ENCODE measurements around the gene NXPE3. TPM values are rescaled to one million over a fixed set of nuclear protein-coding genes. Genes with fewer than 3 reads are reported as not detected.
A peak's percentile ranks its signal among the peaks of the same experiment; 100 is the strongest.

NXPE3 gene
- total RNA-seq, 1 experiment from 2014 or later, result 3.9 TPM

DNA sequence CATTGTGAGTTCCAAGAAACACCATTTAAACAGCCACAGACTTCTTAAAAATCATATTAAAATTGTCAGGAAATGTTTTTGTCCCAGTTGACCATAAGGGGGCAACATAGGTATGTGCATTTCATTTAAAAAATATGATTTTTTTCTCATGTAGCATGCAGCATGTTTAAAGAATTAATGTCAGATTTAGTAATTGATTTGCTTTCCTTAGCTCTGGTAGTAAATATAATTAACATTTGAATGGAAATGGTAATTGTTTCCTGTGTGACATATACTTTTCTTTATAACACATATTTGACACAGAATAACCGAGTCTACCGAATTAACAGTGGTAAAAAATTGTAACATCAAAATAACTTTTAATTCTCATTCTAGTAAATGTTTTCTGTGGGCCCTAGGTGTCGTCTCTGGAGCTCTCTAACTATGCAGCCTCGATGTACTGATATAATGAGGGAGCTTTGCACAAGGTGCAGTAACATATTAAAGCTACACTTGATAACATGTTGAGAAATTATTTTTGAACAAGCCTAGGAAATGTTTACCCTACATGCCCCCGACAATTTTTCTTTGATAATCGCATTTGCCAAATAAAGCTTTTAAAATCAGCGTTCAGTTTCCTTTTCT lies 34.9 kb downstream of the NXPE3 start:
- Mint-ChIP-seq H3K27ac (ENCODE audit: low read depth, unreplicated experiment) (no peak overlapping the region), H3K4me3 (ENCODE audit: unreplicated experiment) (no peak overlapping the region), H3K36me3 (ENCODE audit: insufficient read depth, unreplicated experiment) (peaks cover 6% of the 10 kb centered on the region), H3K9me3 (ENCODE audit: unreplicated experiment) (no peaks in the 10 kb centered on the region), H3K4me1 (ENCODE audit: insufficient read depth, unreplicated experiment) (peaks cover 8% of the 10 kb centered on the region), H3K27me3 (ENCODE audit: insufficient read depth, unreplicated experiment) (no peaks in the 10 kb centered on the region)
- ChIA-PET CTCF (interaction anchor here (0.6 to 21.4 kb wide), 26 partner anchors 8 to 1306 kb away, joined by 3 to 795 read pairs (median 4); partner anchors contain the start of gene NFKBIZ), POLR2A (interaction anchor here (0.9 to 3.0 kb wide), 5 partner anchors 14 to 411 kb away, joined by 3 to 26 read pairs (median 9); partner anchors contain the start of gene NFKBIZ)
- TF ChIP-seq, protein P1, sequence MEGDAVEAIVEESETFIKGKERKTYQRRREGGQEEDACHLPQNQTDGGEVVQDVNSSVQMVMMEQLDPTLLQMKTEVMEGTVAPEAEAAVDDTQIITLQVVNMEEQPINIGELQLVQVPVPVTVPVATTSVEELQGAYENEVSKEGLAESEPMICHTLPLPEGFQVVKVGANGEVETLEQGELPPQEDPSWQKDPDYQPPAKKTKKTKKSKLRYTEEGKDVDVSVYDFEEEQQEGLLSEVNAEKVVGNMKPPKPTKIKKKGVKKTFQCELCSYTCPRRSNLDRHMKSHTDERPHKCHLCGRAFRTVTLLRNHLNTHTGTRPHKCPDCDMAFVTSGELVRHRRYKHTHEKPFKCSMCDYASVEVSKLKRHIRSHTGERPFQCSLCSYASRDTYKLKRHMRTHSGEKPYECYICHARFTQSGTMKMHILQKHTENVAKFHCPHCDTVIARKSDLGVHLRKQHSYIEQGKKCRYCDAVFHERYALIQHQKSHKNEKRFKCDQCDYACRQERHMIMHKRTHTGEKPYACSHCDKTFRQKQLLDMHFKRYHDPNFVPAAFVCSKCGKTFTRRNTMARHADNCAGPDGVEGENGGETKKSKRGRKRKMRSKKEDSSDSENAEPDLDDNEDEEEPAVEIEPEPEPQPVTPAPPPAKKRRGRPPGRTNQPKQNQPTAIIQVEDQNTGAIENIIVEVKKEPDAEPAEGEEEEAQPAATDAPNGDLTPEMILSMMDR (IDR thresholded peaks at IDR 0.05; ENCODE audit: unreplicated experiment), result peak; percentile 59
- no TSS peak for BruUV-seq (replicated peaks)
- intact Hi-C loops (cut with micrococcal nuclease), result loop anchor here (1.0 to 5.0 kb wide), 3 partner anchors 38 to 723 kb away; no protein-coding TSS in a partner anchor
- peak; percentile 27 for DNase-seq (ENCODE audit: unreplicated experiment)

DNA sequence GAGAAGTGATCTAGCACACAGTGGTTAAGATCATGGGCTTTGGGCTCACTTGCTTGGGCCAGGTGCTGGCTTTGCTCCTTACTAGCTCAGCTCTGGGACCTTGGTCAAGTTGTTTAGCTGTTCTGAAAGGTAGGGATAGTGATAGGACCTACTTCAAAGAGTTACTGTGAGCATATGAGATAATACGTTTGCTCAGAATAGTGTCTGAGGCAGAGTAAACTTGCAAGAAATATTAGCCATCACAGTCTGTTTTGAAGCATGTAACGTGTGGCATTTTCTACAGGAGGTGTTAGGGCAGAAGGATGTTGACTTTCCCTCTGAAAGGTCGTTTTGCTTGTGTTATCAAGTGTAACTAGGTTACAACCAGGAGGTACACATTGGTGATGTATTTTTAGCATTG lies 35.8 kb downstream of the NXPE3 start:
- H3K27ac Mint-ChIP-seq (ENCODE audit: low read depth, unreplicated experiment), result no peak overlapping the region
- intact Hi-C loops (cut with micrococcal nuclease), result loop anchor here (5.0 kb wide), 2 partner anchors 37 to 722 kb away; no protein-coding TSS in a partner anchor

DNA sequence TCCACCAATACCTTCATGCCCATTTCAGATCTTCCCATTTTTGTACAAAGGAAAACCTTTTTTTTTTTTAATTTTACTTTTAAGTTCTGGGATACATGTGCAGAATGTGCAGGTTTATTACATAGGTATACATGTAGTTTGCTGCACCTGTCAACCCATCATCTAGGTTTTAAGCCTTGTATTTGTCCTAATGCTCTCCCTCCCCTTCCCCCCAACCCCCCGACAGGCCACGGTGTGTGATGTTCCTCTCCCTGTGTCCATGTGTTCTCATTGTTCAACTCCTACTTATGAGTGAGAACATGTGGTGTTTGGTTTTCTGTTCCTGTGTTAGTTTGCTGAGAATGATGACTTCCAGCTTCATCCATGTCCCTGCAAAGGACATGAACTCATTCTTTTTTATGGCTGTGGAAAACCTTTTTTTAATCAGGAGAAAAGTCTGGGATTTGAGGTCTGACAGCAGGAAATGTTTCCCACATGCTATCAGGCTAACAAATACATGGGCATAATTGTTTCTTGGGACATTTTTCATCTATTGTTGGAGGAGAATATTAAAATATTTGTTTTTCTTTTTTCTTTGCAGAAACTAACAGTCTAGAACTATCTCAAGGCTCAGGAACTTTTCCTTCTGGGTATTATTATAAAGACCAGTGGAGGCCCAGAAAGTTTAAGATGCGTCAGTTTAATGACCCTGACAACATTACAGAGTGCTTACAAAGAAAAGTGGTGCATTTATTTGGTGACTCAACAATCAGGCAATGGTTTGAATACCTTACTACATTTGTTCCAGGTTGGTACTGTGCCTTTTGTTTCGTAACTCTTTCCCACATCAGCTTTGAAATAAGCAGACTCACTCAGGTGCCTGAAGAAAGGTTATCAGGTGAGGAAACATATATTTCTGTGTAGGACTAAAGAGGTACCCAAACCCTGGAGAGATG lies 37.5 kb downstream of the NXPE3 start:
- peak; percentile 51 for DNase-seq (ENCODE audit: unreplicated experiment)
- no peak overlapping the region for H3K4me3 Mint-ChIP-seq (ENCODE audit: unreplicated experiment)
- H3K9me3 Mint-ChIP-seq (ENCODE audit: unreplicated experiment), result no peaks in the 10 kb centered on the region
- peaks cover 12% of the 10 kb centered on the region for H3K36me3 Mint-ChIP-seq (ENCODE audit: insufficient read depth, unreplicated experiment)
- no peak overlapping the region for H3K27ac Mint-ChIP-seq (ENCODE audit: low read depth, unreplicated experiment)
- TF ChIP-seq, protein P1 (IDR thresholded peaks at IDR 0.05; ENCODE audit: unreplicated experiment), result no peak
- ChIA-PET CTCF (interaction anchor here (0.6 to 21.4 kb wide), 10 partner anchors 12 to 721 kb away, joined by 3 to 795 read pairs (median 4); no protein-coding TSS in a partner anchor), POLR2A (interaction anchor here (0.5 to 3.3 kb wide), 12 partner anchors 11 to 409 kb away, joined by 3 to 36 read pairs (median 4); partner anchors contain the start of gene NFKBIZ)
- no TSS peak for BruUV-seq (replicated peaks)
- no peaks in the 10 kb centered on the region for H3K27me3 Mint-ChIP-seq (ENCODE audit: insufficient read depth, unreplicated experiment)
- intact Hi-C loops (cut with micrococcal nuclease), result no loop called here
- H3K4me1 Mint-ChIP-seq (ENCODE audit: insufficient read depth, unreplicated experiment), result no peaks in the 10 kb centered on the region

More for the DNA sequence above, 35.8 kb downstream of the NXPE3 start:
- peaks cover 6% of the 10 kb centered on the region for H3K36me3 Mint-ChIP-seq (ENCODE audit: insufficient read depth, unreplicated experiment)
- POLR2A ChIA-PET, result interaction anchor here (1.3 to 3.0 kb wide), 3 partner anchors 13 to 411 kb away, joined by 9 to 26 read pairs (median 11); partner anchors contain the start of gene NFKBIZ
- H3K4me1 Mint-ChIP-seq (ENCODE audit: insufficient read depth, unreplicated experiment), result no peaks in the 10 kb centered on the region
- TF ChIP-seq, protein P1 (IDR thresholded peaks at IDR 0.05; ENCODE audit: unreplicated experiment), result no peak
- CTCF ChIA-PET, result interaction anchor here (0.9 to 21.4 kb wide), 17 partner anchors 9 to 724 kb away, joined by 3 to 795 read pairs (median 6); partner anchors contain the start of gene NFKBIZ
- DNase-seq (ENCODE audit: unreplicated experiment), result no peak
- H3K27me3 Mint-ChIP-seq (ENCODE audit: insufficient read depth, unreplicated experiment), result no peaks in the 10 kb centered on the region
- no TSS peak for BruUV-seq (replicated peaks)
- H3K4me3 Mint-ChIP-seq (ENCODE audit: unreplicated experiment), result no peak overlapping the region
- no peaks in the 10 kb centered on the region for H3K9me3 Mint-ChIP-seq (ENCODE audit: unreplicated experiment)
